DND-41 (cell line): ENCODE measurements around the gene KANSL3.

Experiments
- ATAC-seq: fragments of 200-7000 bp; cut with Tn5 transposase; 3 replicates; pipeline ENCODE4 v1.9.1; 2021; ENCODE audit warnings: low read depth; ENCODE audit not compliant: insufficient read depth
- DNase-seq: peaks from one replicate; pipeline ENCODE4 v3.0.0-alpha.2; 2020
- H2AFZ ChIP-seq: 2 replicates; pipeline ENCODE4 v1.6.0; 2012; ENCODE audit warnings: low read depth, low read length
- H3K27ac ChIP-seq: 2 replicates; pipeline ENCODE4 v1.5.1; 2012; ENCODE audit warnings: low read length, inconsistent platforms
- H3K27me3 ChIP-seq: fragments of 200-600 bp; sonication (generic); 2 replicates; pipeline ENCODE4 v1.6.0; 2012; ENCODE audit warnings: low read length, mild to moderate bottlenecking, inconsistent platforms; ENCODE audit not compliant: insufficient read depth, poor library complexity
- H3K36me3 ChIP-seq: 2 replicates; pipeline ENCODE4 v1.5.1; 2012; ENCODE audit warnings: low read length, inconsistent platforms; ENCODE audit not compliant: insufficient read depth
- H3K4me1 ChIP-seq: 2 replicates; pipeline ENCODE4 v1.5.1; 2012; ENCODE audit warnings: mild to moderate bottlenecking, low read length; ENCODE audit not compliant: insufficient read depth
- H3K4me2 ChIP-seq: 2 replicates; pipeline ENCODE4 v1.6.0; 2012; ENCODE audit warnings: mild to moderate bottlenecking, moderate library complexity, low read length, inconsistent platforms; ENCODE audit not compliant: insufficient read depth
- H3K4me3 ChIP-seq, 2 experiments: fragments of 200-600 bp in 1 of 2; shearing (Covaris generic) in 1 of 2; 2 replicates each; pipeline ENCODE4 v1.5.1; 2012 to 2016; ENCODE audit warnings: inconsistent platforms in 2 of 2, low read length in 2 of 2, mild to moderate bottlenecking in 2 of 2, low read depth in 1 of 2, moderate library complexity in 1 of 2
- H3K79me2 ChIP-seq: 2 replicates; pipeline ENCODE4 v1.6.0; 2012; ENCODE audit warnings: low read length, inconsistent platforms; ENCODE audit not compliant: insufficient read depth
- H3K9ac ChIP-seq: 2 replicates; pipeline ENCODE4 v1.6.0; 2012; ENCODE audit warnings: low read depth, mild to moderate bottlenecking, inconsistent platforms, low read length, moderate library complexity
- H3K9me3 ChIP-seq: 2 replicates; pipeline ENCODE4 v1.5.1; 2012; ENCODE audit warnings: low read length, moderate library complexity, mild to moderate bottlenecking, inconsistent platforms; ENCODE audit not compliant: insufficient read depth, severe bottlenecking
- H4K20me1 ChIP-seq: 2 replicates; pipeline ENCODE4 v1.6.0; 2012; ENCODE audit warnings: low read length; ENCODE audit not compliant: insufficient read depth
- EZH2 ChIP-seq: IDR thresholded peaks from 3 replicates; pipeline ENCODE4 v1.6.1; 2012; ENCODE audit warnings: borderline replicate concordance, low read depth, mild to moderate bottlenecking, moderate library complexity, low read length, inconsistent platforms; ENCODE audit not compliant: severe bottlenecking
- TF ChIP-seq, protein P1 (sequence below): IDR thresholded peaks from 2 replicates; pipeline ENCODE4 v1.5.1; 2012; ENCODE audit warnings: borderline replicate concordance, low read length, moderate library complexity, mild to moderate bottlenecking; ENCODE audit not compliant: poor library complexity, severe bottlenecking; ENCODE audit errors: extremely low read depth

The KANSL3 gene

DNA sequence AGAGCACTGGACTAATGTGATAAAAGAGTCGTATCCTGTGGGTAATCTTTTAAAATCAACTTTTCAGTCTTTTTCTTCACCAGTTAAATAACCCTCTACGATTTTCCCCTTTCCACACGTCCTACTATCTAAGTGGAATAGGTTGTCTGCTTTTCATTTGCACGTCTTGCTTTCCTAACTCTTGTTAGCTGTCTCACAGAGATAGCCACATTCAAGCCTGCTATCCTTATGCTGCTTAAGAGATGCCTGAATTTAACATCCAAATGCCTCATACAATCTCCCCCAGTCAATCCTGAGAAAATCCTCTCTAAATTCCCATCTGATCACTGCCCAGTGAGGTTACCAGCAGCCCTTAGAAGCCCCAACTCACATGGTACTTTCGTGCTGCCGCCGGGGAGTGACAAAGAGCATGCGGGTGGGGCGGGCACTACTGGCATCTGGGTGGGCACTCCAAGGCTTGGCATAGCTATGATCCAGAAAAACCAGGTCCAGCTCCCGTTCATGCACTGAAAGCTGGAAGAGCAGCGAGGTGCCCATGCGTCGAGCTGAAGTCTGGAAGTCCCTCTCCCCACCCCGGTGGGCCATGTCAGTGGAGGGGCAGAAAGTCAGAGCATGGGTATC lies 1.5 kb downstream of the KANSL3 start:
- peak overlapping the region; percentile 71; the same call in 1 of the 2 replicates for H2AFZ ChIP-seq
- H3K4me1 ChIP-seq: peaks cover 34% of the 10 kb centered on the region
- TF ChIP-seq EZH2: no peak
- TF ChIP-seq, protein P1, sequence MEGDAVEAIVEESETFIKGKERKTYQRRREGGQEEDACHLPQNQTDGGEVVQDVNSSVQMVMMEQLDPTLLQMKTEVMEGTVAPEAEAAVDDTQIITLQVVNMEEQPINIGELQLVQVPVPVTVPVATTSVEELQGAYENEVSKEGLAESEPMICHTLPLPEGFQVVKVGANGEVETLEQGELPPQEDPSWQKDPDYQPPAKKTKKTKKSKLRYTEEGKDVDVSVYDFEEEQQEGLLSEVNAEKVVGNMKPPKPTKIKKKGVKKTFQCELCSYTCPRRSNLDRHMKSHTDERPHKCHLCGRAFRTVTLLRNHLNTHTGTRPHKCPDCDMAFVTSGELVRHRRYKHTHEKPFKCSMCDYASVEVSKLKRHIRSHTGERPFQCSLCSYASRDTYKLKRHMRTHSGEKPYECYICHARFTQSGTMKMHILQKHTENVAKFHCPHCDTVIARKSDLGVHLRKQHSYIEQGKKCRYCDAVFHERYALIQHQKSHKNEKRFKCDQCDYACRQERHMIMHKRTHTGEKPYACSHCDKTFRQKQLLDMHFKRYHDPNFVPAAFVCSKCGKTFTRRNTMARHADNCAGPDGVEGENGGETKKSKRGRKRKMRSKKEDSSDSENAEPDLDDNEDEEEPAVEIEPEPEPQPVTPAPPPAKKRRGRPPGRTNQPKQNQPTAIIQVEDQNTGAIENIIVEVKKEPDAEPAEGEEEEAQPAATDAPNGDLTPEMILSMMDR: no peak
- peaks cover 53% of the 10 kb centered on the region for H3K36me3 ChIP-seq
- H3K9me3 ChIP-seq: no peaks in the 10 kb centered on the region
- no peaks in the 10 kb centered on the region for H3K27me3 ChIP-seq
- H3K79me2 ChIP-seq: peaks cover 64% of the 10 kb centered on the region
- peaks cover 16% of the 10 kb centered on the region for H4K20me1 ChIP-seq
- peak overlapping the region; percentile 88 for H3K4me2 ChIP-seq
- peak overlapping the region; percentile 83 for H3K27ac ChIP-seq
- DNase-seq (peak; percentile 29), ATAC-seq (peak; percentile 28; the same call in 2 of the 3 replicates)
- H3K9ac ChIP-seq: peak overlapping the region; percentile 82
- H3K4me3 ChIP-seq: peak overlapping the region; percentile 76 to 80

DNA sequence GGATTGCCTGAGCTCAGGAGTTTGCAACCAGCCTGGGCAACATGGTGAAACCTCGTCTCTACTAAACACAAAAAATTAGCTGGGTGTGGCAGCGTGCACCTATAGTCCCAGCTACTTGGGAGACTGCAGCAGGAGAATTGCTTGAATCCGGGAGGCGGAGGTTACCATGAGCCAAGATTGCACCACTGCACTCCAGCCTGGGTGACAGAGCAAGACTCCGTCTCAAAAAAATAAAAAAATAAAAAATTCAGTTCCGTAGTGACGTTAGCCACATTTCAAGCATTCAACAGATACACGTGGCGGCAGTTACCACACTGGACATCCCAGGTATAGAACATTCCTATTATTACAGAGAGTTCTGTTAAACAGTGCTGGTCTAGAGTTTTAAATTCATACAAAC lies 4.5 kb downstream of the KANSL3 start:
- ATAC-seq (no peak), DNase-seq (no peak)
- Histone ChIP-seq H4K20me1 (peaks cover 21% of the 10 kb centered on the region), H3K9ac (no peak overlapping the region), H2AFZ (no peak overlapping the region), H3K4me2 (0 out of 2 replicates have a peak overlapping the region, but pooled peaks have one; percentile 1), H3K36me3 (peaks cover 83% of the 10 kb centered on the region), H3K4me3 (no peak overlapping the region), H3K27me3 (no peaks in the 10 kb centered on the region), H3K79me2 (peaks cover 85% of the 10 kb centered on the region), H3K9me3 (no peaks in the 10 kb centered on the region), H3K4me1 (peaks cover 33% of the 10 kb centered on the region), H3K27ac (no peak overlapping the region)
- TF ChIP-seq EZH2: no peak
- TF ChIP-seq, protein P1: no peak

- H3K79me2 ChIP-seq: peaks cover 86% of the 10 kb centered on the region
- no peak overlapping the region for H2AFZ ChIP-seq
- no peak overlapping the region for H3K4me2 ChIP-seq
- no peak overlapping the region for H3K4me3 ChIP-seq
- H4K20me1 ChIP-seq: peaks cover 16% of the 10 kb centered on the region
- H3K9ac ChIP-seq: no peak overlapping the region
- DNase-seq: no peak
- no peak overlapping the region for H3K27ac ChIP-seq
- peaks cover 96% of the 10 kb centered on the region for H3K36me3 ChIP-seq
- TF ChIP-seq EZH2: no peak
- TF ChIP-seq, protein P1: no peak
- peaks cover 24% of the 10 kb centered on the region for H3K4me1 ChIP-seq
- no peaks in the 10 kb centered on the region for H3K9me3 ChIP-seq
- ATAC-seq: no peak
- no peaks in the 10 kb centered on the region for H3K27me3 ChIP-seq
Observed at GRCh38 chr2:96631804-96632435, 6.2 kb downstream of the KANSL3 start.
